CD4-positive, alpha-beta T cell treated with Interferon alpha-2 for 1 hour (primary cell): ENCODE results near the gene GRAMD4.

Source experiments
- DNase-seq, 2 donors: peaks; one replicate each; pipeline ENCODE4 v3.0.0-alpha.2; 2020 to 2022

GRAMD4 gene

DNA sequence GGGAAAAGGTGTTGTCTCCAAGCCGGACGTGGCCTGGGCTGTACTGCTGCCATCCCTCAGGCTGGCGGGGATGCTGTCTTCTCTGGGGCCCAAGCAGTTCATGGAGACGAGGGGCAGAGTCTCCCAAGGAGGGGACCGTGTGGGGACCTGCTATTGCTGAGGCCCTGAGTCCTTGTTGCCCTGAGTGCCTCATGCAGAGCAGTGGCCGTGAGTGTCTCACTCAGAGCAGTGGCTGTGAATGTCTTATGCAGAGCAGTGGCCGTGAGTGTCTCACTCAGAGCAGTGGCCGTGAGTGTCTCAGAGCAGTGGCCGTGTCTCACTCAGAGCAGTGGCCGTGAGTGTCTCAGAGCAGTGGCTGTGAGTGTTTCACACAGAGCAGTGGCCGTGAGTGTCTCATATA is 54.7 kb downstream of the GRAMD4 start:
- no peak for DNase-seq

DNA sequence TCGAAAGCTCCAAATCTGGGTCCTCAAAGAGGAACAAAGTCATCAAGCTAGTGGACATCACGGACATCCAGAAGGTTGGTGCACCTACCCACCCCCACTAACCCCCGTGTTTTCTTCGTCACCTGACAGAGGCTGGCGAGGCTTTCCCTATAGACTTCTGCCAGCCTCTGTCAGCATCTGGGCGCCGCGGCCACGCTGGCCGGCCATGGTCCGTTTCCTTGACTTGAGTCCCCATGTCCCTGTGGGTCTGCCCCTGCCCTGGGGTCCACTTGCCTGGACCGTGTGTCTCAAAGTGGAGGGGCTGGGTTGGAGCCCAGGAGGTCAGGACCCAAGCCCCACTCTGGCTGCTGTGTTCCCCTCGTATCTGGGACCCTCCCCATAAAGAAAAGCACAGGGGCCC is 55.3 kb downstream of the GRAMD4 start:
- no peak for DNase-seq

DNA sequence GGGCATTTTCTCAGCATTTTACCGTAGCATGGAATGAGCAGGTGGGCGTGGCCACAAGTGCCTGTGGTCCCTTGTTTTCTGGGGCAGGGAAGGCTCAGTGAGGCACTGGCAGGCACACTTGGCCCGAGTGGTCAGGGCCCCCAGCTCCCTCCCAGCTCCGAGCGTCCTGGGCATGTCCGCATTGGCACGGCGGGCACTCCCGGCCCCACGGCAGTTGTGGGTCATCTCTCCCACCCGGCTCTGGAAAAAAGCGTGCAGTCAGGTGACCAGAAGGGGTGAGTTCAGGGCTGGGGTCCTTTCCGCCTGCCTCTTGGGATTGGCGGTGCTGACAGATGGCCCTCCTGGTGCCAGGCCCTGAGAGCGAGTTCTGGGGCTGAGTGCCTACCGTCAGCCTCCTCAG is 55.8 kb downstream of the GRAMD4 start:
- no peak for DNase-seq

DNA sequence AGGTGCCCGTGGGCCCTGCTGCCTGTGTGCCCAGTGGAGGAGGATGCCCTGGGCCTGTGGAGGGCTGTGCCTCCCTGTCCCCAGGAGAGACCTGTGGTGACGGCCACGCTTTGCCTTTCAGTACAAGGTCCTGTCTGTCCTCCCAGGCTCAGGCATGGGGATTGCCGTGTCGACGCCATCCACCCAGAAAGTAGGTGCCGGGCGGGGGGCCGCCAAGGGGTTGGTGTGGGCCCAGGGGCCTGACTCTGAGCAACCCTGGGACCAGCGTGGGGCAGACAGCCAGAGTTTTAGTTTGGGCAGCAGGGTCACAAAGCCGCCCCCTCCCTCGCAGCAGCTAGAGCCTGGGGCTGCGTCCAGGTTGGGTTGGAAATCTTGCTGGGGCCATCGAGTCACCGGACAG is 56.3 kb downstream of the GRAMD4 start:
- no peak for DNase-seq

DNA sequence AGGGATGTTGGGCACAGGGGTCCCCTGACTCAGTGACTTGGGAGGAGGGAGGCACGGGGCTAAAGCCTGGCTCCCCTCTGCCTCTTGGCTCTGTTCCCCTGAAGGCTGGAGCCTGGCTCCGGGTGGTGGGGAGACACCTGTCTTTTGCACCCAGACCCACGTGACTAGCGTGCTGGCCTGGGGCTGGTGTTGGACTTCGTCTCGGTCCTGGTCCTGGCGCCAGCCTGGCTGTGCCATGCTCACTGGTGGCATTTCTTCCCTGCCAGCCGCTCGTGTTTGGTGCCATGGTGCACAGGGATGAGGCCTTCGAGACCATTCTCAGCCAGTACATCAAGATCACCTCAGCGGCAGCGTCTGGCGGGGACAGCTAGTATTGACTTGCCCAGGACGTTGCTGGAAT is 56.7 kb downstream of the GRAMD4 start:
- no peak for DNase-seq

DNA sequence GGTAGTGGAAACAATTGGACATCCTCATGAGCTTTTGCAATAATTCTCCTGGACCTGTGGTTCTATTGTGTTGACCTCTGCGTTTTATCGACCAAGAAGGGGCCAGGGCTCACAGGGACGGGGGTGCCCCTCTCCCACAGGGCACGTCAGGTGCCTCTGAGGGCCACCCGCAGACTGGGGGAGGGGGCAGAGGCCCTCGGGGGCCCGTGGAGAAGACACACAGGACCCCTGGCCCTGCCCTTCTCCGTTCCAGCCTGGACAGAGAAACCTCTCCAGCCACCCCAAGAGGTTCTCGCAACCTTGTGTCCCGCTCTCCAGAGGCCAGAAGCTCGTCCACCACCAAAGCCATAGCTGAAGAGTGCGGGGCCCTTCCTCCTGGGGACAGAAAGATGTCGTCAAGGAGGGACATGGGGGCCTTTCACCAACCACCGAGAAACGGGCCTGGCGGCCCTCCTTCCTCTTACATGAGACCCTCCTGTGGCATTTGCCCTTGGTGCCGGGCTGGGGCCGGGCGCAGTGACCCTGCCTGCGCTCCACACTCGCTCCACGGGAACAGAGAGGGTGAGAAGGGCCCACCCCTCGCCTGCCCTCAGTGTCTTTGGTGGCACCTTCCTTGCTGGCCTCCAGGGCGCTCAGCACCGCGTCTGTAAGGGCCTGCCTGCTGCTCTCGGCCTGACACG is 57.3 kb downstream of the GRAMD4 start:
- DNase-seq = no peak

DNA sequence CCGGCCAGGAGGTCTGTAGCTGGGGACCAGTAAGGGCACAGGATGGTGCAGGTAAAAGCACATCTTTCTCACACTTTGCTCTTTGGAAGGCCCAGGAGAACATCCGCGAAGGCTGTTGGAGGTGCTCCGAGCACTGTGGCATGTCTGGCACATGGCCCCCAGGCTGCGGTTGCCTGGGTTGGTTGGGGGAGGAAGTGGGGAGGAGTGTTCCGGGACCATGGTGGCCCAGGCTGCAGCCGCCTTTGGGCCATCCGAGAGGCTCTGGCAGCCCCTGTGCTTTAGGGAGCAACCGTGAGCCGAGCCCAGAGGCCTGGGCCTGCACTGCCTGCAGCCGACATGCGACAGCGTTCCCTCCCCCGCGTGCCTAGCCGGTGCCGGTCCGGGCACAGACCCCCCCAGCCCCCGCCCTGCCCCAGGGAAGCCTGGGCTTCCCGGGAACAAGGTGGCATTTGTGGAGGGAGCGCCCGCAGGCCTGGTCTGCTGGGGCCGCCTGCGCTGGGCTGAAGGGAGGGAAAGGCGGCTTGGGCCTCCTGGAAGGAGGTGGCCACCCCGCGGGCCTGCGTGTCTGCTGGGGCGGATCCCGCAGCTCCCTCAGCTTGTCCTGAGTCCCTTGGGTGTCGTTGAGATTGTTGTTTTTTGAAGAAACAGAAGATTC is 57.9 kb downstream of the GRAMD4 start:
- no peak for DNase-seq

DNA sequence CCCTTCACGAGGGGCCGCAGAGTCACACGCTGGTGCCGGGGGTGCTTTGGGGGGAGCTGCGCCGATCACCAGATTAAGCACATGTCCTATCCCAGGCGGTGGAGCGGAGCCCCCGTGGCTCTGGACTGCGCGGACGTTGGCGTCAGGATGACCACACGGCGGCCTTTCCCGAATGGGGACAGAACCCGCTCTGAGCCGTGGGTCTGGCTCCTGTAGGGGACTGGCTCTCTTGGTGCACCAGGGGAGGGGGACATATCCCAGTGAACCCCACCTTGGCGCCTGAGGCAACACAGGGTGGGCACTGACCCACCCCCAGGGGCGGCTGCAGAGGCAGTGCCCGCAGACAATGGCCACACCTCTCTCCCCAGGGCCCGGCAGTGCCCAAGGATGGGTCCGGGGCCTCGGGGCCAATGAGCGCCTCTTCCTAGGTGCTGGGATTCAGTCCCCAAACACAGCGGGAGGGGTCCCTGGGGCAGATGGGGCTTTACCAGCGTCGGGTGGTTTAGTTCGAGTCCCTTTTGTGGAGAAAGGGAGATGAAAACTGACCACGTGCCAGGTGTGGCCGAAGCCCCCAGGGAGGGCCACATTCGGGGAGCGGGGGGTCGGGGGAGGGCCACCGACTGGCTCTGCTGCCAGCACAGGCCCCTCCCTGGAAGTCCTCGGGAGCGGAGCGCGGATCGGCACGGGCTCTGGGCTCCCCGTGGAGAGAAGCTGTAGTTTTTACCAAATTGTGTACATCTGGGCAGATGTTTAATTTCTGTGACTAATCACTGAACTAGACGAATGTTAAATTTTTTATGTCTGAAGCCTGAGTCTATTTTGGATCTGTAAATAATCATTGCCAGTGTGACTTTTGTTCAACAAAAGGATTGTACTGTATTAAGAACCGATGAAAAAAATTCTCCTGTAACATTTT is 58.9 kb downstream of the GRAMD4 start:
- no peak for DNase-seq

DNA sequence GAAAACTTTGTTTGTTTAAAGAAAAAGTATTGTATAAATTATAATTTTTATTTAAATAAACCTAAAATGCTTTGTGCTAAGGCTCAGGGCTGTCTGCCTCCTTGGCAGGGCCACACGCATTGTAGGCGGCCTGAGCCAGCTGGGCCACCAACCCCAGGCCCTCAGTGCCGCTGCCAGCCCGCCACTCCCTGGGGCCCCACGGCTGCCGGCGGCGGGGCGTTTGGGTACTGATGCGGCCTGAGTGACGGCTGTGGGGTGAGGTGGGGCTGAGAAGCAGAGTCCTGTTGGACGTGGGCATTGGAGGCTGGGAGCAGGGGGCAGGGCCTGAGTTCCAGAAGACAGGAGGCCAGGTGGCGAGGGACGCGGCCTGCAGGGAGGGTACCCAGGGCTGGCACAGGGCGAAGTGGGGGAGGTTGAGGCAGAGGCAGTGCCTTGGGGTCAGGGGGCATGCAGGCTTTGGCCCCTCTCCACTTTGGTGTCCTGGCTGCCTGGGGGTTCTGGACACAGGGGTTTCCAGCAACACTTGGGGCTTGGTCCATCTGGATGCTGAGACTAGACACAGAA is 59.6 kb downstream of the GRAMD4 start:
- DNase-seq = no peak

DNA sequence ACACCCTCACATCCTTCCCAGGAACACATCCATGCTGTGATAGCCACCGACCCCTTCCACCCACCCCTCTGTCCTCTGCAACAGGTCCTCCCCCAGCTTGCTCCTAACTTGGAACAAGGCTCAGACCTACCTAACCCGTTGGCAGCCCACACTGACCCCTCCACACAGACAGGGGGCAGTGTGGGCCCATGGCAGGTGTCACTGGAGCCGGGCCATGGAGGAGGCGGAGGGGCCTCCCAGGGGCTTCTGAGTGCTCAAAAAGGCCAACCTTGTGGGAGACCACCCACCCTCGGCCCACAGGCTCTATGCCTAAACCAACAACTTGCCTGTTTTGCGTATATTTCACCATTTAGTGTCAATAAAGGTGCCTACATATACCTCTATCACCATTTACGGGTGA is 60.8 kb downstream of the GRAMD4 start:
- DNase-seq = peak in 1 of 2 donors; percentile 29

DNA sequence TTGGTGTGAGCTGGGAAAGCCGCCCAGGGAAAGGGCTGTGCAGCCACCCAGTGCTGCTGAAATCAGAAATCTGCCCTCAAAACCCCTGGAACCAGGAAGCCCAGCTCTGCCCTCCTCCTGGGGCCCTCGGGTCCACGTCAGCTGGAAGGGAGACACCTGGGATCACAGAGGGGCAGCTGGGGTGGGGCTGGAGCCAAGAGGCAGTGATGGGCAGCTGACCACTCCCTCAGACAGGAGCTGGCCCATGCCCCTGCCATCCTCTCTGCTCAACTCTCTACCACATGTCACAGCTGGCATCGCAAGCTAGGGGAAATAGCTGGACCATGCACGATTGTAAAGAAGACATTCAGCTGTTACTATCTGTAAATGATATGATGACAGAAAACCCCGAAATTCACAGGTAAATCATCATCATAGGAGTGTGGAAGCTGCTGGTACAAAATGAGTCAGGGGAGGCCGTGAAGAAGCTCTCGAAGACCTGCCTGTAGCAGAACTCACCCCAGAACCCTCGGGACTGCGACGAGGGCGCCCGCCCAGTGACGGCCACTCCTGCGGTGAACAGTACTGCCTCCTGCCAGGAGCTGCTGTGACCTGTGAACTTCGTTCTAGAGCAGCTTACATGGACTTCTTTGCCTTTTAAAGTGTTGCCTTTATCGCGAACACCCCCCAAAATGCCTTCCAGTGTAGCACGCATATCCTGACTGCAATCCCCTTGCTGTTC is 62.0 kb downstream of the GRAMD4 start:
- no peak for DNase-seq

DNA sequence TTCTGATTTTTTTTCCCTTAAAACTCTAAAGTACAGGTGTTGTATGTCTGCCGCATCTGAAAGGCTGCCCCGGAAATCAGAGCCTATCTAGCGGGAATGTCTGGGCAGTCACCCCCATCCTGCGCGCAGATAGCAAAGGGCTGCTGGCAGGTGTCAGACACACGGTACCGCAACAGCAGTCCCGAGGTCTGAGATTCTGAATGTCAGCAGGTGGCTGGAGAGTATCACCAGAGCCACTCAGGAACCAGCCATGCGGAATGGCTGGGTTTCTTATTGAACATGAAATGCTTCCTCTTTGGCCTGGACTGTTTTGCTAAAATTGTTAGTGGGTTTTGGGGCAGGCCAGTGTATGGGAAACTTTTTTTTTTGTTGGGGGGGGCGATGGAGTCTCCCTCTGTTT is 64.5 kb downstream of the GRAMD4 start:
- DNase-seq = peak in 1 of 2 donors; percentile 33

DNA sequence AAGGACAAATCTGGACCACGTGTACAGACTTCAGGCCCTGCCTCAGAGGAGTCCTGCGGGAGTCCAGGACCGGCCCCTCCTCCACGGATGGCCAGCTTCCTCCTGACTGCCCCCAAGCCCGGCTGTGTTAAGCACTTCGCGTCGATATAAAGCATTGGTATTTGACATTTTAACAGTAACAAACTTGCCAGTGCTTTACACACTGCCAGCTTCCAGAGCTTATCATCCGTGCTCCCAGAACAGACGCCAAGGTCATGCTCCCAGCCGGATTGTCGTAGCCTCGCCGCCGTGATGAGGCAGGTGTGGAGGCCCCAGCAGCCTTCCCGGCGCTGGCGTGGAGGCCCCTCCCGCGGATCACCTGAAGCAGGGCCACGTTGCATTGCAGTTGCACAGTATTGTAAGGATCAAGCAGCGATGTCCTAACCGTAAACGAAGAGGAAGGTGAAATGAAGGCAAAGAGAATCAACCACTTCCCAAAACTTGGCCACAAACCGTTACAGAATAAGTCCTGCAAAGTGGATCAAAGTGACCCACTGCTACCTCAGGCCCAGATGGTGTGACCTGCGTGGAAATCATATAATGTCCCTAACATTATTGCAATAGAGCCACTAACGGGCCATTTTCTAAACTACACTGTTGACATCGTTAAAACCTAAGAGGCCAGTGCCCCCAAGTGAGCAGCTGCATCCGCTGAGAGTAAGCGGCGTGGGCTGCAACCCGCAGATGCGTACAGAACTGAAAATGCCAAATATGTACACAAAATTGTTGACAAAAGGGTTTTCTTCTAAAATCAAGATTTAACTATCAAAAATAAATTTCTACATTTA is 66.2 kb downstream of the GRAMD4 start:
- DNase-seq = no peak

DNA sequence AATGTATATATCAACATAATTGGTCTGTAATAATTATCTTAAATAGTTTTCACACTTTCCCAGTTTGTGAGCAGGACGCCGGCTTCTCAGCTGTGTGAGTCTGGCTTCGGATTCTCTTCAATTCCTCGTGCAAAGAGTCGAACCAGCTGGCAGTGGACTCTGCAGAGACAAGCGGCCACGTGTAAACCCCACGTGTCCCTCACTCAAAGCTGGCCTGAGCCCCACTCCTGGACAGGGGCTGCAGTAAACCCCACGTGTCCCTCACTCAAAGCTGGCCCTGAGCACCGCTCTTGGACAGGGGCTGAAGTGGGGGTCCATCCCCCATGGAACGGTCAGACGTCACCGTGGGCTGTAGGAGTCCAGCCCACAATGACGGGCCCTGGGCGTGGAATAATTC is 66.9 kb downstream of the GRAMD4 start:
- DNase-seq = no peak

DNA sequence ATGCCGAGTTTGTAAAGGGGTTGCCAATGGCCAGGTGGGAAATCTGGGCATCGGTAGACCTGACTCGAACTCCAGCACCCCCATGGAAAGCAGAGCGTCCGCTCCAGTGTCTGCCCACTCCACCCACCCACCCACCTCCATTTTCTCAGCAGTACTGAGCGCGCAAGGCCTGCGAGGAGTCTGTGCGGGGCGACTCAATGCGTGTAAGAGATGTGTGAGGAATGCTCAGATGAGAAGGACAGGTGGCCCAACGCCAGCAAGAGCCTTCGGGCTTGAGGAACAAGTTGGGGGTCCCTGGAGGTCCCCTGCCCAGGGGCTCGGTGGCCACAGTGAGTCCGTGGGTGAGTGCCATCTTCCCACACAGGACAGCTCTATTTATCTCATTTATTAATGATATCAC is 67.3 kb downstream of the GRAMD4 start:
- DNase-seq = no peak

DNA sequence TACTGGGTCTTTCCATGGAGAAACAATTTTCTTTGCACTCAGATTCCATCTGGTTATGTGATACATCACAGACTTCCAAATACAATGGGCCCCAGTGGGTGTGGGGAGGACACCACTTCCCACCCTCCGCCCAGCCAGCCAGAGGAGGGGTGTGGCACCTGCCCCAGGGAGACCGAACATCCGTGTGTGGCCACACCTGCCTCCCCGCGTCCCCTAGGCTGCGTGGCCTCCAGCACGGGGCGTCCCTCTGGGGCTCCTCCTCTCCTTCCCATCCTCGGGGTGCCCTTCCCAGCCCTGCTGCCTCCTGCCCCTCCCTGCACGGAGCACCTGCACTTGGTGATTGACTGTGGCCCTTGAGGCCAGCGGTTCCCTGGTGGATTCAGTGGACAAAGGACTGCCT is 68.8 kb downstream of the GRAMD4 start:
- DNase-seq = no peak

DNA sequence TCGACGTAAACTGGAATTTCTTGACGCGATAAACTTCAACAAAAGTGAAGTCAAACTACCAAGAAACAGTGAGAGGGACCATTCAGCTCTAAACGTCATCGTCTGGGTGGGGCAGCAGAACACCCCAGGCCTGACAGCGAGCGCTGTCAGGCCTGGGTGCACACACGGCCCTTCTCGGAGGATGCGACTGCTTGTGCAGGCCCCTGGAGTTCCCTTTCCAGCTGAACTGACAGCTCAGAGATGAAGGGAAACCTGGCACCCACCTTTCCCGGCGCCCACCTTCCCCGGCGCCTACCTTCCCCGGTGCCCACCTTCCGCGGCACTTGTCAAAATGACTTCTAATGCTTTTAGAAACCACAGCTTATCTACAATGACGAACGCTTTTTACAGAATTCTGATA is 70.0 kb downstream of the GRAMD4 start:
- DNase-seq = no peak

DNA sequence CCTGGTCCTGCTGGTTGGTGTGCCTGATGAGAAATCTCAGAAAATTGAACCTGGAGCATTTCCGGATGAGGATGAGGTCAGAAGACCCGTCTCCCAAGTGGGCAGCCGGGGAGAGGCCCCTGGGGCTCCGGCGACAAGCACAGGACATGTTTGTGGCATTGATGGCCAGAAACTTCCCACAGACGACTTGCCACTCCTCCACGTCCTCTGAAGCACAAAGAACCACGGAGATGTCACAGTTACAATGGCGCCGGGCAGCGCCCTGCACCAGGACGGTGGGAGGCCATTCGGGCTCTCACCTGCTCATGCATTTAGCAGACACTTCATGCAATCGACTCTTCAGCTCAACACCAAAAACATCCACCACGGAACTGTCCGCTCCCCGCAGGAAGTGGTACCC is 71.4 kb downstream of the GRAMD4 start:
- DNase-seq = no peak

DNA sequence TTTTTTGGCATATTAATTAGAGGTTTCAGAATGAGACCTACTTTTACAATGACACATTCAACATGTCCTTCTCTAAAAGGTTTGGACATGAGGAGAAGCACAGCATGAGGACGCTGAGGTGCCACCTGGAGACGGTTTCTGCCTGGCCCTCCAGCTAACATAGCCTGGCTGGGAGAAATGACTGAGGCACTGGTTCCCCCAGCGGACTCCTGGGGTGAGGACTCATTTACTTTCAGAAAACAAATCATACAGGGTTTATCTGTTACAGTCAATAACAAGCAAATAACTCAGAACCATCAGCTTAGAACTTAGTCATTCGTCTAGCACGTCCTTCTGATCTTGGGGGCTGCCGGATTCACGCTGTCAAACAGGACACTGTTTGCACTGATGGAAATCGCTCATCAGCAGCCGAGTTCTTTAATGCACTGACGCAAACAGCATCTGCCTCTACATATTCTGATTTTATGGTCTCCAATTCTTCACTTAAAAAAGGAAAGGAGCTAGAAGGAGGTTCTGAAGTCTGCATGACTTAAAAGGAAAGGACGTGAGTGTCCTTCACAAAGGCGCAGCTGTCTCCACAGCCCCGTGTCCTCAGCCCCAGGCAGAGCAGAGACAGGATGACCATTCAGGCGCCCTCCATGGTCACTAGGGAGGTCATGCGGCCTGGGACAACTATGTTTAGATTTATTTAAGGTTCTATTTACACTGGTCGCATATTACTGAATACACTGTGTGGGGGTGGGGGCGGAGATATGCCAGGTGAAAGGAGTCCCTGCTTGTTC is 73.6 kb downstream of the GRAMD4 start:
- no peak for DNase-seq

DNA sequence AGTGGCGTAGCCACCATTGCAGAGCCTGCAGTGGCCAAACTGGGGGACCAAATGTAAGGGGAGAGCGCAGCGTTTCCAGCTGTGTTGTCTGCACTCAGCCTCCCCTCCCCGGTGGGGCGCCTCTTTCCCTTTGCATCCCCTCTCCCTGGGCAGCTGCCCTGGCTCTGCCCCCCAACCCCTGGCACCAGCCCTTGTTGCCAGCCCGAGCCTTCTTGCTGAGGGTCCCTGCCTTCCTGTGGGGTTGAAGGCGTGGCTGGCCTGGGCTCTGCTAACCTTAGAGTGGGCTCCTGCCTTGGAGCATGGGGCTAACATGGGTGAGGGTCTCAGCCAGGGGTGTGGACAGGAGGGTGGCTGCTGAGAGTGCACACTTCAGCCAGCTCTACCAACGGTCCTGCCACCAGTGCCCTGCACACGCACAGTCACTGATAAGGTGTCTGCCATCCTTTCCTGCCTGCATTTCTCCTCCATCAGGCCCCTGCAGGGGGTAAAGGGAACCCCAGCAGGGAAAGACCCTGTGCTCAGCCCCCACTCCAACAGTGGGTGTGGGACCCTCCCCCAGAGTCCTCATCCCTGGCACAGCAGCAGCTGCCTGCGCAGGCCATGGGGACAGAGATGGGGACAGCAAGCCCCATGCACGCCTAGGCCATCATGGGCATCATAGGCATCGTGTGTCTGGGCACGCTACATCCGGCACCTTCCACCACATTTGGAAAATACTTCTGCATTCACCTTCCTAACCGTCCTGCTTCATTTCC is 74.4 kb downstream of the GRAMD4 start:
- DNase-seq = no peak
